GM12801 (cell line): Measurements from ENCODE around the gene CD28.

ENCODE experiments used
- CTCF ChIP-seq: IDR thresholded peaks from one replicate; pipeline ENCODE4 v1.5.1; 2011; ENCODE audit warnings: control low read depth; ENCODE audit not compliant: insufficient read length; ENCODE audit errors: extremely low read depth

The CD28 gene

DNA sequence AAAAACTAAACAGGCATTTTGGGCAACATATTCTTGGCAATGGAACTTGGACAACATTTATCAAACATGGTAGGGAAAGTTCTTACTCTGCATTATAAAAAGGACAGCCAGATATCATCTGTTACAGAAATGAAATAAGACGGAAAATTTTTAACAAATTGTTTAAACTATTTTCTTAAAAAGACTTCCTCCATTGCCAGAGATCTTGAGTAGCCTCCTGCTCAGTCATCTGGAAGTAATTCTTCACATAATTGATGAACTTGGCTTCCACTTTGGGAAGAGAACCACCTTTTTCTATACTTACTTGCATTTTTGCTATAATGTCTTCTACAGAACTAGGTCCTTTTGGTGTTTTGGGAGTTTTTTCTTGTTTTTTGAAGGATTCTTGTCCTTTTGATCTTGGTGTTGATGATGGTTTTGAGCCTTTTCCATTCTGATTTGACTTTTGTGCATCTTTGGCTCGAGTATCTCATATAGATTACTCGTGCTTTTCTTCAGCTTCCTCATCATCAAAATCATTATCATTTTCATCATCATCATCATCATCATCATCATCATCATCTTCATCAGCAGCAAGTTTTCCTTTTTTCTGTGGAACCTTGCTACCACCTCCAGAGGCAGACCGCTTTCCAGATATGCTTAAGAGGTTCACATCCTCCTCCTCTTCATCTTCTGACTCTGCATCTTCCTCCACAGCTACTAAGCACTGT is 66.2 kb downstream of the CD28 start:
- TF ChIP-seq CTCF: no peak

- no peak for TF ChIP-seq CTCF
These were observed 68.3 kb downstream of the CD28 start for GRCh38 chr2:203774760-203775159.

GRCh38 chr2:203775684-203776083 is 69.2 kb downstream of the CD28 start:
- TF ChIP-seq CTCF: no peak

GRCh38 chr2:203777030-203777429 is 70.6 kb downstream of the CD28 start:
- TF ChIP-seq CTCF: no peak

- TF ChIP-seq CTCF: no peak
These were observed 73.8 kb downstream of the CD28 start for GRCh38 chr2:203780231-203780630.

DNA sequence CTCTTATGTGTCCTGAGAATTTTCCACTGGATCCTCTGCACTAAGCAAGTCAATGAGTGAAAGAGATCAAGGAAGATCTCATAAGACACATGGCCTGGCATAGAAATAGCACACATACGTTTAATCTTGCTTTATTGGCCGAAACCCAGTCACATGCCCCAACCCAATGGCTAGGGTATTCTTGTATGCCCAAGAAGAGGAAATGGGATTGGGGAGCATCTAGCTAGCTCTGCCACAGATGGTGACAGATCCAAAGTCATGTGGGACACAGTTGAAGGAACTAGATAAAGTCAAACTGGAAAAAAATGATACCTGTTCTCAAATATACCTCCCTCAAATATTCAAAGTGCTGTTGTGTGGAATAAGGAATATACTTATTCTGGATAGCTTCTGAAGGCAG is 74.7 kb downstream of the CD28 start:
- TF ChIP-seq CTCF: no peak

GRCh38 chr2:203782262-203782976 is 76.0 kb downstream of the CD28 start:
- peak; percentile 33 for TF ChIP-seq CTCF
